LNCAP (cell line): ENCODE results near the gene MYLK2.

Source experiments
- CTCF ChIP-seq: fragments of 450-650 bp; IDR thresholded peaks from 2 replicates; pipeline ENCODE4 v1.5.1; 2017; ENCODE audit warnings: mild to moderate bottlenecking

The MYLK2 gene

GRCh38 chr20:31869673-31869941, 50.5 kb downstream of the MYLK2 start:
- no peak for TF ChIP-seq CTCF

- TF ChIP-seq CTCF, result no peak
Observed at GRCh38 chr20:31869942-31870725, 51.0 kb downstream of the MYLK2 start, which contains the start of the genes DUSP15 and TTLL9. TSS of gene DUSP15 (minus strand) at chr20:31870527. CDS start at chr20:31870337, 190 bp downstream. TSS of gene TTLL9 (plus strand) at chr20:31870634. CDS start at chr20:31871127, 493 bp downstream.

- no peak for TF ChIP-seq CTCF
Observed at GRCh38 chr20:31870726-31871617, 51.8 kb downstream of the MYLK2 start.

GRCh38 chr20:31871618-31871954, 52.4 kb downstream of the MYLK2 start:
- TF ChIP-seq CTCF, result no peak

- no peak for TF ChIP-seq CTCF
Observed at GRCh38 chr20:31872406-31872805, 53.2 kb downstream of the MYLK2 start.

GRCh38 chr20:31875671-31876070, 56.5 kb downstream of the MYLK2 start:
- no peak for TF ChIP-seq CTCF

- TF ChIP-seq CTCF, result no peak
Observed at GRCh38 chr20:31877684-31878083, 58.5 kb downstream of the MYLK2 start.
